Vagina (tissue), 2 donors: ENCODE results near the gene ZNF44. TPM values are rescaled to one million over a fixed set of nuclear protein-coding genes. Genes with fewer than 3 reads are reported as not detected.

Experiments
- DNase-seq, 2 donors: peaks; one replicate each; pipeline ENCODE4 v3.0.0-alpha.2; 2017; ENCODE audit errors: extremely low spot score in 2 of 2
- H3K27ac ChIP-seq: fragments of 200-600 bp; sonication (generic); one replicate; pipeline ENCODE4 v1.5.1; 2019
- H3K27me3 ChIP-seq: fragments of 200-600 bp; sonication (generic); one replicate; pipeline ENCODE4 v1.5.1; 2019
- H3K36me3 ChIP-seq, 2 donors: fragments of 200-600 bp; sonication (generic); one replicate each; pipeline ENCODE4 v1.5.1; 2017 to 2019
- H3K4me1 ChIP-seq: fragments of 200-600 bp; sonication (generic); one replicate; pipeline ENCODE4 v1.5.1; 2019
- H3K4me3 ChIP-seq, 2 donors: fragments of 200-600 bp; sonication (generic); 1 replicate in 1 of 2; 2 replicates in 1 of 2; pipeline ENCODE4 v1.5.1; 2016 to 2019
- H3K9me3 ChIP-seq: fragments of 200-600 bp; sonication (generic); one replicate; pipeline ENCODE4 v1.5.1; 2019
- CTCF ChIP-seq, 3 experiments: fragments of 450-650 bp in 2 of 3; fragments of 200-600 bp in 1 of 3; sonication (generic) in 1 of 3; IDR thresholded peaks; one replicate each; pipeline ENCODE4 v1.5.1; 2017 to 2019; ENCODE audit warnings: antibody characterized with exemption in 3 of 3, mild to moderate bottlenecking in 2 of 3, moderate library complexity in 2 of 3
- POLR2A ChIP-seq, 2 donors: fragments of 450-650 bp; IDR thresholded peaks; one replicate each; pipeline ENCODE4 v1.6.1; 2017; ENCODE audit warnings: antibody characterized with exemption in 2 of 2, mild to moderate bottlenecking in 2 of 2, moderate library complexity in 2 of 2
- POLR2AphosphoS5 ChIP-seq, 2 donors: sonication (generic); formaldehyde crosslinking; IDR thresholded peaks; one replicate each; pipeline ENCODE4 v1.9.0; 2017; ENCODE audit warnings: antibody characterized with exemption in 2 of 2, mild to moderate bottlenecking in 2 of 2, low read depth in 1 of 2; ENCODE audit not compliant: insufficient read depth in 1 of 2
- intact Hi-C: fragments of 100-400 bp; cut with DNase I; formaldehyde crosslinking; loops from one replicate; pipeline ENCODE4 v1.15.1; 2023
- total RNA-seq: library from RNA; depleted of rRNA; stranded (reverse); fragments of >200 nt; gene quantifications from one replicate; pipeline ENCODE4 v1.2.3, GENCODE V29; 2016

Gene ZNF44
- total RNA-seq, 1 donor from 2014 or later = 11.5 TPM

GRCh38 chr19:12247644-12248222 lies 47.0 kb downstream of the ZNF44 start:
- H3K4me1 ChIP-seq = no peaks in the 10 kb centered on the region
- DNase-seq = no peak
- intact Hi-C loops = no loop called here
- H3K36me3 ChIP-seq = peaks cover 5 to 67% of the 10 kb centered on the region in 2 donors
- no peak overlapping the region for H3K4me3 ChIP-seq
- no peak overlapping the region for H3K27ac ChIP-seq
- no peak for TF ChIP-seq POLR2A (IDR thresholded peaks at IDR 0.05)
- TF ChIP-seq POLR2AphosphoS5 (IDR thresholded peaks at IDR 0.05; ENCODE audit: insufficient read depth in 1 of 2, low read depth in 1 of 2) = no peak
- no peak for TF ChIP-seq CTCF (IDR thresholded peaks at IDR 0.05)
- peaks cover 40% of the 10 kb centered on the region for H3K9me3 ChIP-seq
- H3K27me3 ChIP-seq = no peaks in the 10 kb centered on the region

GRCh38 chr19:12244370-12244769 lies 50.3 kb downstream of the ZNF44 start:
- H3K36me3 ChIP-seq = peaks cover 5 to 58% of the 10 kb centered on the region in 2 donors
- H3K27ac ChIP-seq = no peak overlapping the region
- intact Hi-C loops = no loop called here
- TF ChIP-seq POLR2AphosphoS5 (IDR thresholded peaks at IDR 0.05; ENCODE audit: insufficient read depth in 1 of 2, low read depth in 1 of 2) (no peak), POLR2A (IDR thresholded peaks at IDR 0.05) (no peak), CTCF (IDR thresholded peaks at IDR 0.05) (no peak)
- no peaks in the 10 kb centered on the region for H3K27me3 ChIP-seq
- no peak for DNase-seq
- H3K4me1 ChIP-seq = no peaks in the 10 kb centered on the region
- peaks cover 21% of the 10 kb centered on the region for H3K9me3 ChIP-seq
- H3K4me3 ChIP-seq = no peak overlapping the region

GRCh38 chr19:12237143-12237839 lies 57.4 kb downstream of the ZNF44 start:
- H3K27me3 ChIP-seq = no peaks in the 10 kb centered on the region
- TF ChIP-seq POLR2AphosphoS5 (IDR thresholded peaks at IDR 0.05; ENCODE audit: insufficient read depth in 1 of 2, low read depth in 1 of 2) (no peak), POLR2A (IDR thresholded peaks at IDR 0.05) (no peak), CTCF (IDR thresholded peaks at IDR 0.05) (no peak)
- H3K4me3 ChIP-seq = no peak overlapping the region
- H3K4me1 ChIP-seq = no peaks in the 10 kb centered on the region
- no peaks in the 10 kb centered on the region for H3K9me3 ChIP-seq
- peaks cover 0 to 17% of the 10 kb centered on the region in 2 donors for H3K36me3 ChIP-seq
- H3K27ac ChIP-seq = no peak overlapping the region
- intact Hi-C loops = no loop called here
- no peak for DNase-seq

GRCh38 chr19:12232961-12233360 lies 61.7 kb downstream of the ZNF44 start:
- no peaks in the 10 kb centered on the region for H3K27me3 ChIP-seq
- no peak overlapping the region for H3K27ac ChIP-seq
- no peaks in the 10 kb centered on the region for H3K9me3 ChIP-seq
- no peaks in the 10 kb centered on the region for H3K4me1 ChIP-seq
- intact Hi-C loops = no loop called here
- TF ChIP-seq CTCF (IDR thresholded peaks at IDR 0.05) (no peak), POLR2AphosphoS5 (IDR thresholded peaks at IDR 0.05; ENCODE audit: insufficient read depth in 1 of 2, low read depth in 1 of 2) (no peak), POLR2A (IDR thresholded peaks at IDR 0.05) (no peak)
- DNase-seq = no peak
- peaks cover 0 to 10% of the 10 kb centered on the region in 2 donors for H3K36me3 ChIP-seq
- H3K4me3 ChIP-seq = no peak overlapping the region
